GM19035 (cell line): ENCODE data around the gene STK17B.

ENCODE experiments used
- ATAC-seq: cut with Tn5 transposase; IDR thresholded peaks from one replicate; pipeline ENCODE4 v1.9.1; 2021; ENCODE audit not compliant: unreplicated experiment

The STK17B gene

GRCh38 chr2:196159221-196159892 is 12.0 kb downstream of the STK17B start:
- ATAC-seq = no peak

GRCh38 chr2:196155575-196155974 is 15.8 kb downstream of the STK17B start:
- no peak for ATAC-seq

GRCh38 chr2:196153480-196153879 is 17.9 kb downstream of the STK17B start:
- ATAC-seq = no peak

GRCh38 chr2:196149948-196150347 is 21.4 kb downstream of the STK17B start:
- peak; percentile 45 for ATAC-seq

- no peak for ATAC-seq
These were observed 22.6 kb downstream of the STK17B start for GRCh38 chr2:196148736-196149135.

- ATAC-seq = no peak
These were observed 26.1 kb downstream of the STK17B start for GRCh38 chr2:196145256-196145655.

GRCh38 chr2:196144513-196145126 is 26.8 kb downstream of the STK17B start:
- no peak for ATAC-seq

GRCh38 chr2:196143730-196144131 is 27.6 kb downstream of the STK17B start:
- no peak for ATAC-seq

GRCh38 chr2:196142825-196143224 is 28.6 kb downstream of the STK17B start:
- no peak for ATAC-seq

GRCh38 chr2:196140213-196140612 is 31.2 kb downstream of the STK17B start:
- ATAC-seq = no peak

GRCh38 chr2:196137271-196137670 is 34.1 kb downstream of the STK17B start:
- no peak for ATAC-seq

GRCh38 chr2:196136151-196136550 is 35.2 kb downstream of the STK17B start:
- ATAC-seq = no peak

GRCh38 chr2:196131949-196132925 is 39.1 kb downstream of the STK17B start:
- ATAC-seq = no peak

GRCh38 chr2:196131384-196131937 is 39.9 kb downstream of the STK17B start:
- ATAC-seq = no peak

GRCh38 chr2:196130039-196130825 is 41.1 kb downstream of the STK17B start:
- ATAC-seq = no peak

- no peak for ATAC-seq
These were observed 42.6 kb downstream of the STK17B start for GRCh38 chr2:196128749-196129148.

GRCh38 chr2:196125596-196125995 is 45.8 kb downstream of the STK17B start:
- no peak for ATAC-seq

- ATAC-seq = no peak
These were observed 47.6 kb downstream of the STK17B start for GRCh38 chr2:196123679-196124373.

GRCh38 chr2:196119926-196120325 is 51.5 kb downstream of the STK17B start:
- ATAC-seq = no peak

GRCh38 chr2:196117214-196117705 is 54.1 kb downstream of the STK17B start:
- ATAC-seq = no peak
